ENCODE results near the gene SDCBP2. TPM values are rescaled to one million over a fixed set of nuclear protein-coding genes. Genes with fewer than 3 reads are reported as not detected.

The SDCBP2 gene
- total and polyA plus RNA-seq, 2 experiments from 2014 or later = 3.2 to 5.3 TPM

DNA sequence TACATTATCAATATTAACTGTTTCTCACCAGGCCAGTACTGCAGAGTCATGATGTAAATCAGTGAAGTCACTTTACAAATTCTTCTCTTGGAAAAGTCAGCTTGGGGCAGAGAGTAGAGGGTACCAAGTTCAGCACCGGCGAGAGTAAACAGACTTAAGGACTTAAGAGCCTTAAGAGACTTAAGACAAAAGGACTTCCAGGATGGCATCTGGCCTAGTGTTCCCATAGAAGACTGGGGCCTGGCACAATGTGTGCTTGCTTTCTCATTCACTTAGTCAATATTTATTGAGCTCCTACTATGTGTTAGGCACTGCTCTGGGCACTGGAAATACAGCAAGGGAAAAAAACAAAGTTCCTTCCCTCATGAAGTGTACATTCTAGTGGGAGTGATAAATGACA lies 64.2 kb downstream of the SDCBP2 start (continued):
- TF ChIP-seq, protein P1, sequence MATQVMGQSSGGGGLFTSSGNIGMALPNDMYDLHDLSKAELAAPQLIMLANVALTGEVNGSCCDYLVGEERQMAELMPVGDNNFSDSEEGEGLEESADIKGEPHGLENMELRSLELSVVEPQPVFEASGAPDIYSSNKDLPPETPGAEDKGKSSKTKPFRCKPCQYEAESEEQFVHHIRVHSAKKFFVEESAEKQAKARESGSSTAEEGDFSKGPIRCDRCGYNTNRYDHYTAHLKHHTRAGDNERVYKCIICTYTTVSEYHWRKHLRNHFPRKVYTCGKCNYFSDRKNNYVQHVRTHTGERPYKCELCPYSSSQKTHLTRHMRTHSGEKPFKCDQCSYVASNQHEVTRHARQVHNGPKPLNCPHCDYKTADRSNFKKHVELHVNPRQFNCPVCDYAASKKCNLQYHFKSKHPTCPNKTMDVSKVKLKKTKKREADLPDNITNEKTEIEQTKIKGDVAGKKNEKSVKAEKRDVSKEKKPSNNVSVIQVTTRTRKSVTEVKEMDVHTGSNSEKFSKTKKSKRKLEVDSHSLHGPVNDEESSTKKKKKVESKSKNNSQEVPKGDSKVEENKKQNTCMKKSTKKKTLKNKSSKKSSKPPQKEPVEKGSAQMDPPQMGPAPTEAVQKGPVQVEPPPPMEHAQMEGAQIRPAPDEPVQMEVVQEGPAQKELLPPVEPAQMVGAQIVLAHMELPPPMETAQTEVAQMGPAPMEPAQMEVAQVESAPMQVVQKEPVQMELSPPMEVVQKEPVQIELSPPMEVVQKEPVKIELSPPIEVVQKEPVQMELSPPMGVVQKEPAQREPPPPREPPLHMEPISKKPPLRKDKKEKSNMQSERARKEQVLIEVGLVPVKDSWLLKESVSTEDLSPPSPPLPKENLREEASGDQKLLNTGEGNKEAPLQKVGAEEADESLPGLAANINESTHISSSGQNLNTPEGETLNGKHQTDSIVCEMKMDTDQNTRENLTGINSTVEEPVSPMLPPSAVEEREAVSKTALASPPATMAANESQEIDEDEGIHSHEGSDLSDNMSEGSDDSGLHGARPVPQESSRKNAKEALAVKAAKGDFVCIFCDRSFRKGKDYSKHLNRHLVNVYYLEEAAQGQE (IDR thresholded peaks at IDR 0.05; ENCODE audit: unreplicated experiment) = no peak
- TF ChIP-seq ZNF331 (CRISPR knock-in tag; IDR thresholded peaks at IDR 0.05; ENCODE audit: low read depth) (no peak), JUNB (IDR thresholded peaks at IDR 0.05; ENCODE audit: unreplicated experiment) (no peak), EZH2 (IDR thresholded peaks at IDR 0.05; ENCODE audit: low read depth, unreplicated experiment) (no peak), POLR2AphosphoS5 (IDR thresholded peaks at IDR 0.05; ENCODE audit: low read depth) (no peak)
- TF ChIP-seq, protein P2, sequence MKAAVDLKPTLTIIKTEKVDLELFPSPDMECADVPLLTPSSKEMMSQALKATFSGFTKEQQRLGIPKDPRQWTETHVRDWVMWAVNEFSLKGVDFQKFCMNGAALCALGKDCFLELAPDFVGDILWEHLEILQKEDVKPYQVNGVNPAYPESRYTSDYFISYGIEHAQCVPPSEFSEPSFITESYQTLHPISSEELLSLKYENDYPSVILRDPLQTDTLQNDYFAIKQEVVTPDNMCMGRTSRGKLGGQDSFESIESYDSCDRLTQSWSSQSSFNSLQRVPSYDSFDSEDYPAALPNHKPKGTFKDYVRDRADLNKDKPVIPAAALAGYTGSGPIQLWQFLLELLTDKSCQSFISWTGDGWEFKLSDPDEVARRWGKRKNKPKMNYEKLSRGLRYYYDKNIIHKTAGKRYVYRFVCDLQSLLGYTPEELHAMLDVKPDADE (IDR thresholded peaks at IDR 0.05) = no peak

DNA sequence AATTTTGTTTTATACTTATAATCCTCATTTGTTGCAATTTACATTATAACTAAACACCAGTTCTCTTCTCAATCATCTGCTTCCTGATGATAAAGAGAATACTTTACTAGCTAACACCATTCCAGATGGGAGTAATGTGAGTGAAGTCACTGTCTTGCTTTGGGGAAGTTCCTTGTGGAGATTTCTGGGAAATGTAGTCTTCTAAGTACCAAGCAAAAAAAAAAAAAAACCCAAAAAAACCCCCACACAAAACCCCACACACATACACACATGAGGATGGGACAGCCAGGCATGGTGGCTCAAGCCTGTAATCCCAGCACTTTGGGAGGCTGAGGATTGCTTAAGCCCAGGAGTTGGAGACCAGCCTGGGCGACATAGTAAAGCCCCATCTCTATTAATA lies 65.1 kb downstream of the SDCBP2 start:
- no peak overlapping the region for H2AFZ ChIP-seq
- peaks cover 2% of the 10 kb centered on the region for H3K27me3 Mint-ChIP-seq (ENCODE audit: insufficient read depth, low read depth, poor library complexity)
- TF ChIP-seq STAT1 (IDR thresholded peaks at IDR 0.05; ENCODE audit: unreplicated experiment) = no peak
- no peak for TF ChIP-seq NANOG (IDR thresholded peaks at IDR 0.05; ENCODE audit: borderline replicate concordance)
- TF ChIP-seq, protein P2 (IDR thresholded peaks at IDR 0.05) = no peak
- TF ChIP-seq, protein P1 (IDR thresholded peaks at IDR 0.05; ENCODE audit: unreplicated experiment) = no peak
- no peak for TF ChIP-seq EZH2phosphoT487 (IDR thresholded peaks at IDR 0.05; ENCODE audit: unreplicated experiment)
- TF ChIP-seq ZNF114 (CRISPR knock-in tag; IDR thresholded peaks at IDR 0.05) = no peak
- TF ChIP-seq, protein P3, sequence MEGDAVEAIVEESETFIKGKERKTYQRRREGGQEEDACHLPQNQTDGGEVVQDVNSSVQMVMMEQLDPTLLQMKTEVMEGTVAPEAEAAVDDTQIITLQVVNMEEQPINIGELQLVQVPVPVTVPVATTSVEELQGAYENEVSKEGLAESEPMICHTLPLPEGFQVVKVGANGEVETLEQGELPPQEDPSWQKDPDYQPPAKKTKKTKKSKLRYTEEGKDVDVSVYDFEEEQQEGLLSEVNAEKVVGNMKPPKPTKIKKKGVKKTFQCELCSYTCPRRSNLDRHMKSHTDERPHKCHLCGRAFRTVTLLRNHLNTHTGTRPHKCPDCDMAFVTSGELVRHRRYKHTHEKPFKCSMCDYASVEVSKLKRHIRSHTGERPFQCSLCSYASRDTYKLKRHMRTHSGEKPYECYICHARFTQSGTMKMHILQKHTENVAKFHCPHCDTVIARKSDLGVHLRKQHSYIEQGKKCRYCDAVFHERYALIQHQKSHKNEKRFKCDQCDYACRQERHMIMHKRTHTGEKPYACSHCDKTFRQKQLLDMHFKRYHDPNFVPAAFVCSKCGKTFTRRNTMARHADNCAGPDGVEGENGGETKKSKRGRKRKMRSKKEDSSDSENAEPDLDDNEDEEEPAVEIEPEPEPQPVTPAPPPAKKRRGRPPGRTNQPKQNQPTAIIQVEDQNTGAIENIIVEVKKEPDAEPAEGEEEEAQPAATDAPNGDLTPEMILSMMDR (conservative IDR thresholded peaks at IDR 0.05; ENCODE audit: low read depth in 2 of 2) = no peak
- TF ChIP-seq POLR2AphosphoS5 (IDR thresholded peaks at IDR 0.05; ENCODE audit: low read depth) = no peak
- no peak for TF ChIP-seq ZNF331 (CRISPR knock-in tag; IDR thresholded peaks at IDR 0.05; ENCODE audit: low read depth)
- TF ChIP-seq CREB1 (CRISPR knock-in tag; IDR thresholded peaks at IDR 0.05; ENCODE audit: low read depth) = no peak
- TF ChIP-seq JUNB (IDR thresholded peaks at IDR 0.05; ENCODE audit: unreplicated experiment) = no peak

More for the DNA sequence above, 65.1 kb downstream of the SDCBP2 start:
- no peak for ATAC-seq
- Histone ChIP-seq H3K4me3 (no peak overlapping the region), H4K20me1 (replicated peaks; ENCODE audit: insufficient read depth) (0 out of 2 replicates have a peak, but pooled peaks cover 2% of the 10 kb centered on the region), H3F3A (replicated peaks; ENCODE audit: low read depth) (0 out of 2 replicates have a peak, but pooled peaks cover 7% of the 10 kb centered on the region), H3K27ac (ENCODE audit: low read depth) (no peak overlapping the region), H3K4me2 (no peak overlapping the region), H3K36me3 (ENCODE audit: insufficient read depth) (no peaks in the 10 kb centered on the region), H3K27me3 (ENCODE audit: insufficient read depth) (peaks cover 11% of the 10 kb centered on the region; the same call in 1 of the 2 replicates), H3K79me2 (replicated peaks; ENCODE audit: insufficient read depth) (no peaks in the 10 kb centered on the region), H3K4me1 (ENCODE audit: insufficient read depth) (peaks cover 15% of the 10 kb centered on the region), H3K9me2 (ENCODE audit: insufficient read depth) (no peaks in the 10 kb centered on the region)
- Mint-ChIP-seq H3K4me1 (peaks cover 26% of the 10 kb centered on the region), H3K4me3 (no peak overlapping the region), H3K9me3 (no peaks in the 10 kb centered on the region), H3K36me3 (ENCODE audit: low read depth) (no peaks in the 10 kb centered on the region), H3K27ac (no peak overlapping the region)
- DNase-seq (ENCODE audit: low spot score) = peak; percentile 43

Measured in GM23338 (cell line).